HL-60 (cell line): Measurements from ENCODE around the gene HGD.
"Not testable (repeated sequence)": the region's sequence is repeated elsewhere in the genome, so short reads cannot be mapped to it uniquely, and the experiment has no call there.

Experiments used
- DNase-seq, 2 experiments: peaks; one replicate each; pipeline ENCODE4 v3.0.0-alpha.2; 2010 to 2020; ENCODE audit warnings: low read depth in 1 of 2, low spot score in 1 of 2
- H3K27ac ChIP-seq: fragments of 250-450 bp; sonication (Bioruptor Pico); replicated peaks from 2 replicates; pipeline ENCODE4 v1.5.1; 2020; ENCODE audit warnings: mild to moderate bottlenecking, moderate library complexity
- H3K27me3 ChIP-seq: fragments of 250-450 bp; sonication (Bioruptor Pico); 2 replicates; pipeline ENCODE4 v1.5.1; 2021; ENCODE audit warnings: mild to moderate bottlenecking, moderate library complexity; ENCODE audit not compliant: insufficient read depth, poor library complexity, severe bottlenecking
- H3K4me3 ChIP-seq: replicated peaks from 2 replicates; pipeline ENCODE4 v1.5.1; 2011; ENCODE audit warnings: mild to moderate bottlenecking, control low read depth, low read length; ENCODE audit not compliant: insufficient read depth
- GABPA ChIP-seq: IDR thresholded peaks from 2 replicates; pipeline ENCODE4 v1.6.1; 2012; ENCODE audit warnings: low read depth
- POLR2AphosphoS5 ChIP-seq: IDR thresholded peaks from 2 replicates; pipeline ENCODE4 v1.6.1; 2012; ENCODE audit warnings: low read depth
- REST ChIP-seq: IDR thresholded peaks from 2 replicates; pipeline ENCODE4 v1.6.1; 2012; ENCODE audit warnings: low read depth; ENCODE audit not compliant: insufficient replicate concordance
- SPI1 ChIP-seq: IDR thresholded peaks from 2 replicates; pipeline ENCODE4 v1.6.1; 2012; ENCODE audit warnings: low read depth, mild to moderate bottlenecking, borderline replicate concordance
- TF ChIP-seq, protein P1 (sequence below): IDR thresholded peaks from one replicate; pipeline ENCODE4 v1.5.1; 2011; ENCODE audit warnings: low read length, control low read depth, inconsistent platforms; ENCODE audit not compliant: insufficient read depth

The HGD gene

DNA sequence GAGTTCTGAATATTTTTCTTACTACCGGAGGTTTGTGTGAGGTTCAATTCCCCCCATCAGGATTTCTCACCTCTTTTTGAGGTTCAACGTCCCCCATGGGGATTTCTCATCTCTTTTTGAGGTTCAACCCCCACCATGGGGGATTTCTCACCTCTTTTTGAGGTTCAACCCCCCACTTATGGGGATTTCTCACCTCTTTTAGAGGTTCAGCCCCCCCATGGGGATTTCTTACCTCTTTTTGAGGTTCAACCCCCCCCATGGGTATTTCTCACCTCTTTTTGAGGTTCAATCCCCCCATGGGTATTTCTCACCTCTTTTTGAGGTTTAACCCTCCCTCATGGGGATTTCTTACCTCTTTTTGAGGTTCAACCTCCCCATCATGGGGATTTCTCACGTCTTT, 59.6 kb downstream of the HGD start:
- no peak for DNase-seq
- no peaks in the 10 kb centered on the region for H3K27me3 ChIP-seq
- no peak overlapping the region for H3K4me3 ChIP-seq
- H3K27ac ChIP-seq = no peak overlapping the region
- TF ChIP-seq, protein P1, sequence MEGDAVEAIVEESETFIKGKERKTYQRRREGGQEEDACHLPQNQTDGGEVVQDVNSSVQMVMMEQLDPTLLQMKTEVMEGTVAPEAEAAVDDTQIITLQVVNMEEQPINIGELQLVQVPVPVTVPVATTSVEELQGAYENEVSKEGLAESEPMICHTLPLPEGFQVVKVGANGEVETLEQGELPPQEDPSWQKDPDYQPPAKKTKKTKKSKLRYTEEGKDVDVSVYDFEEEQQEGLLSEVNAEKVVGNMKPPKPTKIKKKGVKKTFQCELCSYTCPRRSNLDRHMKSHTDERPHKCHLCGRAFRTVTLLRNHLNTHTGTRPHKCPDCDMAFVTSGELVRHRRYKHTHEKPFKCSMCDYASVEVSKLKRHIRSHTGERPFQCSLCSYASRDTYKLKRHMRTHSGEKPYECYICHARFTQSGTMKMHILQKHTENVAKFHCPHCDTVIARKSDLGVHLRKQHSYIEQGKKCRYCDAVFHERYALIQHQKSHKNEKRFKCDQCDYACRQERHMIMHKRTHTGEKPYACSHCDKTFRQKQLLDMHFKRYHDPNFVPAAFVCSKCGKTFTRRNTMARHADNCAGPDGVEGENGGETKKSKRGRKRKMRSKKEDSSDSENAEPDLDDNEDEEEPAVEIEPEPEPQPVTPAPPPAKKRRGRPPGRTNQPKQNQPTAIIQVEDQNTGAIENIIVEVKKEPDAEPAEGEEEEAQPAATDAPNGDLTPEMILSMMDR = no peak
- no peak for TF ChIP-seq SPI1

DNA sequence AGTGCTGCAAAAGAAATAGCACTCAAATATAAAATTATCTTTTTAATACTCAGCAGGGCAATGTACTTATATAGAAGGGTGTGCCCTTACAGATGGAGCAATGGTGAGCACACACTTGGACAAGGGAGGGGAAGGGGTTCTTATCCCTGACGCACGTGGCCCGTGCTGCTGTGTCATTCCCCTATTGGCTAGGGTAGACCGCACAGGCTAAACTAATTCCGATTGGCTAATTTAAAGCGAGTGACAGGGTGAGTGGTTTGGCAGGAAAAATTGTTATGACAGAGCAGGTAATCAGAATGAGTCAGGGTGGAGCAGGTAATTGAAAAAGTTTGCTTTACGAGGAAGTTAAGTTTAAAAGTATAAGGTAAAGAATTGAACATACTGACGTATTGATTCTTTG, 65.3 kb downstream of the HGD start:
- H3K4me3 ChIP-seq, DNase-seq, H3K27me3 ChIP-seq, H3K27ac ChIP-seq: not testable (repeated sequence)

GRCh38 chr3:120615847-120616609, 66.0 kb downstream of the HGD start:
- Histone ChIP-seq H3K4me3 (no peak overlapping the region), H3K27ac (no peak overlapping the region), H3K27me3 (no peaks in the 10 kb centered on the region)
- DNase-seq = peak in 1 of 2 experiments; percentile 8
- no peak for TF ChIP-seq REST
- no peak for TF ChIP-seq POLR2AphosphoS5
- TF ChIP-seq, protein P1 = no peak
- peak; percentile 40; the same call in 1 of the 2 replicates for TF ChIP-seq SPI1

GRCh38 chr3:120614765-120615164, 67.3 kb downstream of the HGD start:
- DNase-seq = no peak
- Histone ChIP-seq H3K4me3 (no peak overlapping the region), H3K27me3 (no peaks in the 10 kb centered on the region), H3K27ac (no peak overlapping the region)
- TF ChIP-seq REST = no peak
- TF ChIP-seq, protein P1 = no peak
- TF ChIP-seq SPI1 = no peak
- TF ChIP-seq POLR2AphosphoS5 = no peak
- TF ChIP-seq GABPA = no peak
